ENCODE measurements around the gene B3GAT3.

- no peak for TF ChIP-seq CTCF (IDR thresholded peaks at IDR 0.05)
- no peak for TF ChIP-seq POLR2A (IDR thresholded peaks at IDR 0.05)
These were observed 8.5 kb downstream of the B3GAT3 start for GRCh38 chr11:62613291-62613778.
